HFF-Myc (cell line): ENCODE results near the gene ARMH4.

Experiments
- DNase-seq: peaks from one replicate; pipeline ENCODE4 v3.0.0-alpha.2; 2011; ENCODE audit warnings: low read depth; ENCODE audit errors: extremely low read depth
- H3K4me3 ChIP-seq: replicated peaks from 2 replicates; pipeline ENCODE4 v1.5.1; 2011; ENCODE audit warnings: low read depth, mild to moderate bottlenecking, control low read depth, low read length
- TF ChIP-seq, protein P1 (sequence below): IDR thresholded peaks from 2 replicates; pipeline ENCODE4 v1.5.1; 2012; ENCODE audit warnings: mild to moderate bottlenecking, low read depth, low read length, control low read depth; ENCODE audit errors: missing control alignments

Gene ARMH4

DNA sequence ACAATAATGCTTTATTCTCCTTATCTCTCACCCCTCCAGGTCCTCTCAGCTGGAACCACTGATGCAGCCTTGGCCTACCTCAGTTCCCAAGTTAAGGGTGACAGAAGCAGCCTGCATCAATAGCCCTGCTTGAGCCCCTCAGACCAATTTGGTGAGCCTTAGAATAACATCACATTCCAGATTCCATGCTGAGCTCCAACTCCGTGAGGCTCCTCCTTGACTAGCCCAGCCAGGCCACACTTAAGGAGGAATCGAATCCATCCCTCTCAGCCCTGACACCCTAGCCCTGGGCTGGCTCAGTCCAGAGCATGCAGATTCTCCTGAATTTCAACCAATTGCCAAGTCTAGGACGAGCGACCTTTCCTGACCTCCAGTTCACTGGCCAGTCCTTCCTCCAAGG, 91.1 kb downstream of the ARMH4 start:
- H3K4me3 ChIP-seq = no peak overlapping the region
- DNase-seq = no peak
- TF ChIP-seq, protein P1, sequence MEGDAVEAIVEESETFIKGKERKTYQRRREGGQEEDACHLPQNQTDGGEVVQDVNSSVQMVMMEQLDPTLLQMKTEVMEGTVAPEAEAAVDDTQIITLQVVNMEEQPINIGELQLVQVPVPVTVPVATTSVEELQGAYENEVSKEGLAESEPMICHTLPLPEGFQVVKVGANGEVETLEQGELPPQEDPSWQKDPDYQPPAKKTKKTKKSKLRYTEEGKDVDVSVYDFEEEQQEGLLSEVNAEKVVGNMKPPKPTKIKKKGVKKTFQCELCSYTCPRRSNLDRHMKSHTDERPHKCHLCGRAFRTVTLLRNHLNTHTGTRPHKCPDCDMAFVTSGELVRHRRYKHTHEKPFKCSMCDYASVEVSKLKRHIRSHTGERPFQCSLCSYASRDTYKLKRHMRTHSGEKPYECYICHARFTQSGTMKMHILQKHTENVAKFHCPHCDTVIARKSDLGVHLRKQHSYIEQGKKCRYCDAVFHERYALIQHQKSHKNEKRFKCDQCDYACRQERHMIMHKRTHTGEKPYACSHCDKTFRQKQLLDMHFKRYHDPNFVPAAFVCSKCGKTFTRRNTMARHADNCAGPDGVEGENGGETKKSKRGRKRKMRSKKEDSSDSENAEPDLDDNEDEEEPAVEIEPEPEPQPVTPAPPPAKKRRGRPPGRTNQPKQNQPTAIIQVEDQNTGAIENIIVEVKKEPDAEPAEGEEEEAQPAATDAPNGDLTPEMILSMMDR = no peak

DNA sequence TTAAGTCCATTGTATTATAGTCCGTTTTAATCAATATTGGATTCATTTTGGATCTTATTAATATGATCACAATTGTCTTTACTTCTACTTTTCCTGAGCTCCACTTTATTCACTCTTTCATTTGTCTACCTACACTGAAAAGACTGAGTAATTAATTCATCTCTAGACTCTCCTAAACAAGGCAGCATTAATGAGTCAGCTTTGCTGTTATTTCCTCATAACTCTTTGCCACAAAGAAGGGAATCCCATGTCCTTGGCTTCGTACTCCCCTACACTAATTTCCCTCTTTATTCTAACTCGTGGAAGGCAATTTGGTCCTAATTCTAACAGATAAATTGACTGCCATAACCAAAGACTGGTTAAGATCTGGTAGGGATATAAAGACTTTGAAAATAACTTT, 91.9 kb downstream of the ARMH4 start:
- TF ChIP-seq, protein P1 = no peak
- no peak for DNase-seq
- no peak overlapping the region for H3K4me3 ChIP-seq

DNA sequence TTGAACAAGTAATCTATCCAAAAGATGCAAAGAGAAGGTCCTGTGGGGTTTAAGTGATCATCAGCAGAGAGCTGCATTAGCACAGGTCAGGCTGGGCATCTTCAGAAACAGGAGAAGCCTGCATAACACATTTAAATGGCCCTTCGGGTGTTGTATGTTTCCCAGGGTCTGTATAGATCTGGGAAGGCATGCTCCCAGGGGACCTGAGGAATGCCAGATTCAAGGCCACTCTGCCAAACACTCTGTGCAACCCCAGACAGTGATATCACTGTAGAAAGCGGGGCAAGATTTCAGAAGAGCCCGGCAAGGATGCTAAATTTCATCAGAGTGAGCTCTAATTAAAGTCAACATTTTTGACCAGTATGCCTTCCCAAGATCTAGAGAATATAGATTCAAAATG, 92.9 kb downstream of the ARMH4 start:
- no peak for DNase-seq
- no peak overlapping the region for H3K4me3 ChIP-seq
- TF ChIP-seq, protein P1 = no peak

DNA sequence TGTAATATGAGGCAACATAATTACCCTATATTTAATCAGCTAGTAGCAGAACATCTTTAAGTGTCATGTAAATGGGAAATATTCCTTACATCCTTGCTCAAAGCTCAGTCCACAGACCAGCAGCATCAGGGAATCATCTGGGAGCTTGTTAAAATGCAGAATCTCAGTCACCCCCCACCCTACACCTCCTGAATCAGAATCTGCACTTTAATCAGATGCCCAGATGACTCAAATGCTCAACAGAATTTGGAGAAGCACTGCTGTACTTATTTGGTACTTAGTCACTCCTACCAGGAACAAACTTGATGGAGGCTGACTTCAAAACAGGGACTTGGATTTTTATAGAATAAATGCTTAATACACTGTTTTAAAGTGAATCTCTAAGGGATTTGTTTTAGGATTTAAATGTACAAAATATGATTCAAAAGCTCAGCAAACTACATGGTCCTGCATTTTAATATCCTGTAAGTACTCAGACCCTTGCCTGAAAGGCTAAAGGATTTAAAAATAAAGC, 96.5 kb downstream of the ARMH4 start:
- H3K4me3 ChIP-seq = no peak overlapping the region
- no peak for DNase-seq
- TF ChIP-seq, protein P1 = no peak

DNA sequence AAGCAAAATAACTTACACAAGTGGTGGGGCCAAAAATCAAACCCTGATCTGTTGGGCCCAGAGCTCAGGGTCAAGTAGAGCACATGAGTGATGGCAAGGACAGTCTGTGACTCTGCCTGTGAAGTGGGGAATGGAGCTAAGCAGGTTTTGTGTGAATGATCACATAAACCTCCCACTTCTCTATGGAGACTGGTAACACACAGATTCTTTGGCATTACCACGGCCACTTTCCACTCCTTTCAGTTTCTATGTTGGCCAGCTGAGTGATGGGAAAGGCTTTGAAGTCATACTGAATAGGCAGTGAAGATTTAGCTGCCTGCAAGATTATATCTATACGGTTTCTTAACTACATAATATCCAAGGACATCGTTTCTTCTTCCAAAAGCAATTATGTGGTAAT, 97.9 kb downstream of the ARMH4 start:
- DNase-seq = no peak
- TF ChIP-seq, protein P1 = no peak
- H3K4me3 ChIP-seq = no peak overlapping the region

DNA sequence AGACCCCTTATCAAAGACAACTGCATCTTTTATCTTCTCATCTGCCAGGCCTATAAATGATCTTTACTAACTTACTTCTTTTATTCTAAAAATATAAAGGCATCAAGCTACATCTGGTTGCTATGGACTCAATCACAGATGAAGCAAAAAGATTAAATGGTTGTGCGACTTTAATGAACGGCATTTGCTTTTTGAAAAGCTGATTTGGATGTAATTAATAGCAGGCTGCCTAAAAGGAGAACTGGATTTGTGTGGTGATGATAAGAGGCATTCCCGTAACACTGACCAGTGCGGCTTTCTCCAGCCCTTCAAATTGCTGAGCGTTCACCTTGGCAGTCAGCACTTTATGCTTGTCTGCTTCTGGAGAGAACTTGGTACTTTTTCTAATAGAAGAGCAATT, 103.8 kb downstream of the ARMH4 start:
- no peak for DNase-seq
- TF ChIP-seq, protein P1 = no peak
- no peak overlapping the region for H3K4me3 ChIP-seq

DNA sequence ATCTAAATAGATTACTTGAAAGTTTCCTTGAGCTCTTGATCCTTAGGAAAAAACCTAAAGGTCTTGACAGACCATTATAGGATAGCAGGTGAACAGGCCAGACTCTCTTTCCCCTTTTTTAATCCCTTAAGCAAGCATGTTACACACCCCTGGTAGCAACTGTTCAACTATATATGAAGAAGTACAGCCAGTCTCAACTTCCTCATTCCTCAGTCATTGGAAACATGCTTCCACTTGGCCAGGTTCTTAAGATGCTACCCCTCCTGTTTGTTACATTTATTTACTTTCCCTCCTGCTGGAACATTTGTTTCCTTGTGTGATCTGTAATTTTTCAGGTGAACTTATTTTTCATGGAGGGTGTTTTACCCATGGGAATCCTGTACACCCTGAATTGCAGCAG, 124.1 kb downstream of the ARMH4 start:
- no peak for DNase-seq
- TF ChIP-seq, protein P1 = no peak
- no peak overlapping the region for H3K4me3 ChIP-seq
